Cerebellar nuclear complex (tissue), 1 donor: Measurements from ENCODE around the gene METTL9.
"Not testable (repeated sequence)": the region's sequence is repeated elsewhere in the genome, so short reads cannot be mapped to it uniquely, and the experiment has no call there.

Source experiments
- DNase-seq, 2 experiments: peaks; one replicate each; lab custom pipeline; 2025; lab: John Stamatoyannopoulos, UW

The METTL9 gene

GRCh38 chr16:21599122-21600030, at the start of gene METTL9:
Gene METTL9, plus strand, starts transcription at chr16:21599577. Its CDS starts 157 bp downstream, at chr16:21599734.
- DNase-seq, result peak; percentile 56 to 86

GRCh38 chr16:21549975-21550374, 49.4 kb upstream of the METTL9 start:
- DNase-seq, result not testable (repeated sequence)

GRCh38 chr16:21550435-21550834, 48.9 kb upstream of the METTL9 start:
- DNase-seq, result not testable (repeated sequence)

GRCh38 chr16:21551076-21551475, 48.3 kb upstream of the METTL9 start:
- DNase-seq, result not testable (repeated sequence)

GRCh38 chr16:21551600-21551999, 47.8 kb upstream of the METTL9 start:
- not testable (repeated sequence) for DNase-seq

- not testable (repeated sequence) for DNase-seq
These were observed 45.7 kb upstream of the METTL9 start for GRCh38 chr16:21553481-21554296.

GRCh38 chr16:21554795-21555585, 44.4 kb upstream of the METTL9 start:
- DNase-seq, result peak in 1 of 2 experiments; percentile 67

- DNase-seq, result not testable (repeated sequence)
These were observed 43.8 kb upstream of the METTL9 start for GRCh38 chr16:21555621-21556020.

- DNase-seq, result not testable (repeated sequence)
These were observed 43.3 kb upstream of the METTL9 start for GRCh38 chr16:21556026-21556595.

GRCh38 chr16:21556651-21557241, 42.6 kb upstream of the METTL9 start:
- not testable (repeated sequence) for DNase-seq

GRCh38 chr16:21560462-21560861, 38.9 kb upstream of the METTL9 start:
- no peak for DNase-seq

- no peak for DNase-seq
These were observed 35.7 kb upstream of the METTL9 start for GRCh38 chr16:21563676-21564075.

- not testable (repeated sequence) for DNase-seq
These were observed 35.0 kb upstream of the METTL9 start for GRCh38 chr16:21564367-21564766.

- no peak for DNase-seq
These were observed 33.9 kb upstream of the METTL9 start for GRCh38 chr16:21565507-21565860.

GRCh38 chr16:21565861-21566669, 33.3 kb upstream of the METTL9 start:
- no peak for DNase-seq

GRCh38 chr16:21566891-21567414, 32.4 kb upstream of the METTL9 start:
- DNase-seq, result no peak

GRCh38 chr16:21567496-21567895, 31.9 kb upstream of the METTL9 start:
- DNase-seq, result not testable (repeated sequence)

GRCh38 chr16:21568502-21569189, 30.7 kb upstream of the METTL9 start:
- no peak for DNase-seq

GRCh38 chr16:21570676-21571017, 28.7 kb upstream of the METTL9 start:
- no peak for DNase-seq
